ENCODE results near the gene TMEM106C.

TMEM106C gene

DNA sequence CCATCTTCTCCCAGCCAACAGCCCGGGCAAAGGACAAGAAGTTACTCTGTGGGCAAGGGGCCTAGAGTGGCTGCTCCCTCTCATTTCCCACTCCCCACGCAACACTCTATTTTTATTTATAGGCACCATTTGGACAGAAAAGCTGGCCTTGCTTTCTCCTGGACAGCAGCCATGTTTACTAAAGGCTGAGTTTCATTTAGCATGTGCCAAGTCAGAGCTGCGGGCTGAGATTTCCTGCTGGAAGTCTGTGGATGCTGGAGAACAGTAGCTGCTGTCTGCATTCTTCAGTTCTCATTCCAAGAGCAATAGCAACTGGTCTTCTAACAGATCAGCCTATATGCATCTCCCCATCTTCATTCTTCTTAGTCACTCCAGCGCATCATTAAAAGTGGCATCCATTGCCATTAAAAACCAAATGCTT, 32.6 kb downstream of the TMEM106C start:
- DNase-seq = no peak

DNA sequence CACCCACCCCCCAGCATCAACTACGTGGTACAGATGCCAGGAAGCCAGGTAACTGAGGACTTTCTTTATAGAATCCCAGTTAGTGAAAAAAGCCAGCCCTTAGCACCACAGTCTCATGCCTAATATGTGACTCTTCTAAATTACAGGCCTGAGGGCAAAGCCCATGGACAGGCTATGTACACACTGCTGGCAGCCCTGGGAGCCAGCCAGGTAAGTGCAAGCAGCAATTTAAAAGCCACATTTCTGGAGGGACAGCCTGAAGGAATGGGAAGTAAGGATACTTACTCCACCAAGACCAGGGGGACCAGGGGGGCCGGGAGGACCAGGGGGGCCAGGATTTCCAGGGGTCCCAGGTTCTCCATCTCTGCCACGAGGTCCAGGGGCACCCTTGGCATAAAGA, 33.9 kb downstream of the TMEM106C start:
- no peak for DNase-seq

DNA sequence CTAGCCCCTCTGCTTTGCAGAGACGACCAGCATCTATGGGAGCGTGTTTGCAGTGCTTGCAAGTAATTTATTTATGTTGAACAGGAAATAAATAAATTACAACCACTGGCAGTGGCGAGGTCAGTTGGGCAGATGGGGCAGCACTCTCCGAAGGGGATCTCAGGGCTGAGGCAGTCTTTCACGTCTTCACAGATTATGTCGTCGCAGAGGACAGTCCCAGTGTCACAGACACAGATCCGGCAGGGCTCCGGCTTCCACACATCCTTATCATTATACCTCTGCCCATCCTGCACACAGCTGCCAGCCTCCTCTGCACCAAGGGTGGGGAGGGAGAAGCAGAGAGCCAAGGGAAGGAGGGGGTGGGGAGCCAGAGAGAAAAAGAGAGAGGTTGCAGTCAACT, 36.4 kb downstream of the TMEM106C start:
- no peak for DNase-seq

DNA sequence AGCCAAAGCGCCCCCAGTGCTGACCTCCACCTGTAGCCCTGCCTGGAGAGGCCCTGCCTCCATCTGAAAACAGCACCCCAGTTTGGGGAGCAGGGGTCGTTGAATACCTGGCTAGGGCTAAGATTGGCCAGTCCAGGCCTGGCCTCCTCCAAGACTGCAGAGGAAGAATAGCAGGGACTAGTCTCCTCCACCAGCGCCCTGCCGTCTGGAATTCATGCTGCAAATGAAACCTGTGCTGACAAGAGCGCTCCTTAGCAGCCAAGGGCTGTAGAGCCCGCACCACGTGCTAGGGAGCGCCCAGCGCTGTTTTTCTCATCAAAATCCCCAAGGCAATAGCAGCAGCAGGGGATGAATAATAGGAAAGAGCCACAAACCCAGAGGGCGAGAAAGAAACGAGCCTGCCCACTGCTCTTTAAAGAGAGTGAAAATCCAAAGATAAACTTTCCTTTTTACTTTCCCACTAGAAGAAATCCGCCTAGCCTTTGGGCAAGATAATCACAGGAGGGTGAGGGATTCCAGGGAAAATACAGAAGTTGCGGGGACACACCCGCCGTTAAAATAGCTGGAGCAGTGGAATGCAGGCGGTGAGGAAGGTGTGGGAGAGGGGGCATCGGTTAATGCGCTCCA, 37.6 kb downstream of the TMEM106C start:
- no peak for DNase-seq

DNA sequence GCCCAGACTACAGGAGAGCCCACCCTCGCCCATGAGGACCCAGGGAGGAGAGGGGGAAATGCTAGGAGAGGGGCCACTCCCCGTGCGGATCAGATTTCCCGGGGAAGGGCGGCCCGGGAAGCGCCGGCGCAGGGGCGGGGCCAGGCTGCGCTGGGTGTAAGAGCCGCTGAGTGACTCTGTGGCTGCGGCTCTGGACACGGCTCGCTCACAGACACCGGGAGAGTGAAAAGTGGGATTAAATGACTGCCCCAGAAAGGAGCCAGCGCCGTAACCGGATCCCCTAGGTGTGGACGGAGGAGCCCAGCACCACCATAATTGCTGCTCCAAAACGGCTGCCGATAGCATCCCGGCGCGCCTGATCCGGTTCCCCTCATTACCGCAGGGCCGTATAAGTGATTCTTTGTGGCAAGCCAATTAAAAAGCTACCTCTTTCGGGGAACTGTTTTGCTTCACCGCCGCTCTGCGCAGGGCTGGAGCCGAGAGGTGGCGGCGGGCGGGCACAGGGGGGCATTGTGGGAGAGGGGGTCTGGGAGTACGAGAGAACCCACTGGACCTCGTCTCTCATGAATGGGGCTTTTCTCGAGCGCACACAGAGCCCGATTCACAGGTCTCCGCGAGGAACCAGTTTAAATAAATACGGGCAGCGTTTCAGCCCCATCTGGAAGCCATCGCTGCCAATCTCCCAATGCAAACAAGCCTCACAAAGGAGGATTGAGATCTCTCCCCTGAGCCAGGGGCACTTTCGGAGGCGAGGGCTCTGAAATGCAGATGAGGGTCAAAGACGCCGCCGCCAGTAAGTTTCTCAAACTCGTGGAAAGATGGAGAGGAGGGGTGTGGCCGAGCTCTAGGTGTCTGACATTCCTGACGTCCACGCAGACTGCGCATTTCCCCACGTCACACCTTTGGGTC, 38.4 kb downstream of the TMEM106C start:
- no peak for DNase-seq

DNA sequence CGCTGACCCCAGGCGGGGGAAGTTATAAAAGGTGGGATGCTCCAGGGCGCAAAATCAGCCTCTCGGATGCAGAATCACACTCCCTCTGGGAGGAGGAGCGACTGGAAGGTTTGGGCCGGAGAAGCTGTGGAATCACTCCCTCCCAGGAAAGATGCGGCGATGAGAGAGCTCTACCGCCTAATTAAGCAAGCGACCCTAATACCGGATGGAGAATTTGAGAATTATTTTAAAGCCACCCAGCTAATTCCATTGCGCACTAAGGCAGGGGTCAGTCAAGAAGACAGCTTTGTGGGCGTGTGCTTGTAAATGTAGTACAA, 39.0 kb downstream of the TMEM106C start:
- no peak for DNase-seq

DNA sequence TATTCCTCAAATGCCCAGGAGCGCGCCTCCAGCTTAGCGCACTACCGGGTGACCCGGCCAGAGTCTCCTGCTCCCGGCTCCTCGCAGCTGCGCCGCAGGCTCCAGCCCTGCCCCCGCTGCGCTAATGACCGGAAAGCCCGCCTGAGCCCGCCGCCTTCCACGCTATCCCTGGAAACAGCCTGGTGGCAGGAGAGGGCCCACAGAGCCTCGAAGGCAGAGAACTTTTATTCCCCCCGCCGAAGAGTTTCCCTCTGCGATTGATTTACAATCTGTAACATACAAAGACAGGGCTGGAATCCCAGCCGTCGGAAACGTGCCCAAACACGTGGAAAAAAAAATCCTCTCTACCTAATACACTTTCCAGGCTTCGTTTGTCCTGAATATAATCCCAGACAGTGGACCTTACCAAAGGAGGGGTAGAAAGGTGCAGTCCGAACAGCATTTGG, 39.4 kb downstream of the TMEM106C start:
- DNase-seq = no peak

DNA sequence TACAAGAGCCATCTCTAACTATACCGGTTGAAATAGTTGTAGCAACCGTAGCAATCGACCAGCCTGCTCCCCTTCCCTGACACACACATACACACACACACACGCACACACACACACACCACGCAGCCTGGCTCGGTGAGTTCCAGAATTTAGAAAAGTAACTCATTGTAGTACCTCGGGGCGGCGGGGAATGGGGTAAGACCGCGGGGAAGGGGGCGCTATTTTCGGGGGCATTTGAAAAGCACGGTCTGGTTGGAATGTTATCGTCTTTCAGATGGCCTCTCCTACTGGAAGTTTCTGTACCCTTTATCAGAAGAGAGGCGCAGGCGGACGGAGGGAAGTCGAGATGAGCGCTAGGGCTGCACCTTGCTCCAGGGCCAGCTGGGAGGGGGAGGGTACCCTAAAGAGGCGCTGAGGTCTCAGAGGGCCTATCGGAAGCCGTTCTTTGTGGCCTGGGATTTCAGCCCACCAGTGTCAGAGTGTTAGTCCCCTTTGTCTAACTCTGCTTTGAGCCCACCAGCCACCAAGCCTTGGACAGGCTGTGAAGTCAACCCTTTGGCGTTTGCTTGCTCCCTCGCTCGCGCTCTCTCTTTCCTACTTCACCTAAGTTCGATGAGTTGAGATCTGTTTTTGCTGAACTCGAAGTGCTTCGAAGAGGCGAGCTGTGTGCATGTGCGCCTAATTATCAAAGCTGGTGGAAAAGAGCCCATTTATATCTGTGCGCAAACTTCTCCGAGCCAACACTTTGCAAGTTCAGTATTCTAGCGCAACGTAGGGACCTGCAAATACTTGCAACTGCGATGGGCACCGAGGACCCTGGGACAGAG, 40.0 kb downstream of the TMEM106C start:
- peak in 1 of 5 experiments; percentile 33 for DNase-seq

DNA sequence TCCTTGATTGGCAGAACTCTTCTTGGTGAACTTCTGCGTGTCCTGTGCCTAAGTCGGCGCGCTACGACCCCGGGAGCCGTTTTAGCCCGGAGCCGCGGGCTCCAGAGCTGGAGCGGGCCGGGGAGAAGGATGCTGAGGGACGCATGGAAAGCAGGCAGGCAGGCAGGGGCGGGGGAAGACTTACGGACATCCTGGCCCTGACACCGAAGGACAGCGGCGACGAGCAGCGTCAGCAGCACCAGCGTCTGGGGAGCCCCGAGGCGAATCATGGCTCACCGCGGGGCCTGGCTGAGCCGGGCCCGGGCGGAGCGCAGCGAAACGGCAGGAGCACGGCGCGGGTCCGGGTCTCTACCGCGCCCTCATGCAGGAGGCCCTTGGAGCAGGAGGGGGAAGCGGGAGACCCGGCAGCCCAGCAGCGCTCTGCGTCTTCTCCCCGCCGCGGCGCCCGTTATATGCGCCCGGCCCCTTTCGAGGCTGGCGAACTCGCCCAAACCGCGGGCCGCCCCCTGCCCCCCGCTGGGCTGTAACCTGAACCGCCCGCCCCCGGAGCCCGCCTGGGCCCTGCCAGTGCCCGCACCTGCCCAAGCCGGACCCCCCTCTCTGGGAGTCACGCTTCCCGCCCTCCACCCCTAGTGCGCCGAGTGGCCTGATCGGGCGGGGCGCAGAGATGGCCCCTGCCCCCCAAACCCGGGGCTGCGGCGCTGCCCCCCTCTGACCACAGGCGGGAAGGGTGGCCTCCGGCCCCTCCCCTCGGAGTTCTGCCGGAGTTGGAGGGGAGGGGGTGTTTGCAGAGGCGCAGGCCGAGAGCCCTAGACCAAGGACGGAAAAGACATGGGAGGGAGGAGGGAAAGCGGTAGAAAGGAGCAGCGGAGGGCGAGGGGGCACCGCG, 40.9 kb downstream of the TMEM106C start, which contains the start of gene COL2A1:
Gene COL2A1 (minus strand): TSS at position 424 of the 889 bp plus-strand sequence. CDS start 155 bp downstream, at position 269.
- peak in 1 of 5 experiments; percentile 42 for DNase-seq

DNA sequence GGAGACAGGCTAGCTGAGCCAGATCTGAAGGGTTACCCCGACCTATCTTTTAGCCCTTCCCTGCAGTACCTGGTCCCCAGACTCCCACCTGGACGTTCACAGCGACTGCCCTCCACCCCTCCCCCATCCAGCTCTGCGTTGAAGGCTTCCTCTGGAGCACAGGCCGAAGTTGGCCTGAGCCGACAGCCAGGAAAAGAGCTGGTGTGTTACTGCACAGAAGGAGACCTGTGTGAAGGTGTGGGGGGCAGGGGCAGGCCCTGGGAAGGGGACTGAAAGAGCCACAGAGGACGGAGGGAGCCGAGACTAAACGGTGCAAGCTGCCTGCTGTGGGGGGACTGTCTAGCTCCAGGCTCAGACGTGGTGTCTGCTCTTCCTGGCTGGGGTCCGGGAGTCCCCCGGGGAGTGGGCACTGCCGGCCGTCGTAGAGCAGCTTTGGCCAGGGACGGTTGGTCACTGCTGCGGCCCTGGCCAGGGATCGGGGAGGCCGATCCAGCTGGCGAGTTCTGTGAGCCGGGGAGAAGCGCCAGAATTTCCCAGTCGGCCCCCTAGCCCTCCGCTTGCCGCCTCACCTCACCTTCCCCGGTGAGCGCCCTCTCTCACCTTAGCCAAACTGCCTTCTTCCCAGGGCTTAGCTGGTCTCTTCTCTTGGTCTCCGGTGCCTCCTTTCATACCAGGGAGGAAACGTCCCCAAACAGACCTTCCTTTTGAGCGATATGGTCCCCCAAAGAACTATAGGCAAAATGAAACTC, 41.8 kb downstream of the TMEM106C start:
- DNase-seq = no peak

DNA sequence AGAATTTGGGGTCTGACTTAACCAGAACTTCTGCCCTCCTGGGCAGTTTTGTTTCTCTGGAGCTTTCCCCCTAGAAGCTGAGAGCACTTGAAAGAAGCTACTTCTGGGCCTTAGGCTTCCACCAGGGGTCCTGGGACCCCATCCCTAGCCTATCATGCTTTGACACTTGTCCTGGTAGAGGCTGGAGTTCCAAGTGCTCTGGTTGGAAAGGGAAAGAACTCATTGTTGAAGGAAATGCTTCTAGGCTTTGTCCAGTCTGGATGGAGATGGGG, 42.3 kb downstream of the TMEM106C start:
- no peak for DNase-seq

DNA sequence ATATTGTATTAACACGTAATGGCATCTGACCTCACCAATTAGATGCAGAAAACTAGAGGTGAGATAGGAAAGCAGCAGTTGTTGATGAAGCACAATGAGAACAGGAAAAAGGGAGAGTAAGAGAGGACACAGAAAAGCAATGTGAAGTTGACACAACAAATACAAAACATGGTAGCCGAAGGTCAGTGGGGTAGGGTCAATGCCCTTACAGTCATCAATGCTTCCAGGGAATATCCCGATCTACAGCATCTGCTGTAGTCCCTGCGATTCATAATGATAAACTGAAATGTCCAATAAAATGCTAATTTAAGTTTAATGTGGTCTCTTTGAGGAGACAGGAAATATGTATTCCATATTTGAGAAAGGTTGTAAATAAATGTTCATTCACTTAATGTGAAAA, 43.8 kb downstream of the TMEM106C start:
- no peak for DNase-seq

DNA sequence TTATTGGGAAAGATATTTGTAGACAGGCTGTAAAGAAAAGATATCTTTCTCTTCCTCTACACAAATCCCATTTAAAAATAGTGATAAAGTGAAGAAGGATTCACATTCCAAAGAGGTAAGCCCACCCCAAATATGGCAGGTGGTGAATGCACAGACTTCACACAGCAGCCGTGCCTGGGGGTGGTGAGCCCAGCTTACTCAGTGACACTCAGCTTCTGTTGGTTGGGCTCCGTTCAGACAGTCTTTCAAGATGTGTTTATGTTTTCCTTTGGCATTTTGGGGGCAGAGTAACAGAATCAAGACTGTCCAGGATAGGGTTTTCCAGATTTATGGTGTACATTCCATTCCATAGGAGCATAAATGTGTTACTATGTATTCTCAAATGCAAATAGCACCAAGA, 45.0 kb downstream of the TMEM106C start:
- DNase-seq = no peak

DNA sequence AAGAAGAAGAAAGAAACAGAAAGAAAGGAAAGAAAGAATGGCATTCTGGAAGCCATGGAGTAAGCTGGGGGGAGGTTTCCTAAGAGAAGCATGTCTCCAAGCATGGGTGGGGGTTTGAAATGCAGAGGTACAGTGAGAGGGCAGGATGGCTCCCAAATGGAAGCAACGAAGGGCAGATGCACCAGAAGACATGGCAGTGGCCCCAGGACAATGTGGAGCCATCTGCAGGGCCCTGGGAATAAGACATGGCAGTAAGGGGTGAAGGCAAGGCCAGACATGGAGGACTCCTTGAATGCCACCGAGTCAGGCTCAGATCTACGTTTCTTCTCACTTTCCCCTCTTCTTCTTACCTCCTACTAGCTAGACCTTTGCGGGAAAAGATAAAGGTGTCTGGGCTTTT, 45.6 kb downstream of the TMEM106C start:
- no peak for DNase-seq

DNA sequence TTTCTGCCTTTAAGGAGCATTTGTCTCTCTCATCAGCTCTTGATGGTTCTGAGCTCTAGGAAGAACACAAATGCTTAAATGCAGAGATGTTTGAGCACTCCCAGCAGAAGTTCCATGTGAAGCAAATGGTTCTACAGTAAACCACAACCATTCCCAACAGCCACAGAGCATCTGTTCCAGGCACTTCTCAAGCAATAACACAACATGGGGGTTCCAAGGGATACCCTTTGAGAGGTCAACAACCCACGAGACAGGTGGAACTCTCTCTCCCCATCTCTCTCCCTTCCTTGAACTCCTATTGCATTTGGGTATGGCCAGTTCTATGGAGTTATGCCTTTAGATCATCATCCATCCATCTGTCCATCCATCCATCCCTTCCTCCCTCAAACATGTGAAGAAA, 46.1 kb downstream of the TMEM106C start:
- DNase-seq = no peak

DNA sequence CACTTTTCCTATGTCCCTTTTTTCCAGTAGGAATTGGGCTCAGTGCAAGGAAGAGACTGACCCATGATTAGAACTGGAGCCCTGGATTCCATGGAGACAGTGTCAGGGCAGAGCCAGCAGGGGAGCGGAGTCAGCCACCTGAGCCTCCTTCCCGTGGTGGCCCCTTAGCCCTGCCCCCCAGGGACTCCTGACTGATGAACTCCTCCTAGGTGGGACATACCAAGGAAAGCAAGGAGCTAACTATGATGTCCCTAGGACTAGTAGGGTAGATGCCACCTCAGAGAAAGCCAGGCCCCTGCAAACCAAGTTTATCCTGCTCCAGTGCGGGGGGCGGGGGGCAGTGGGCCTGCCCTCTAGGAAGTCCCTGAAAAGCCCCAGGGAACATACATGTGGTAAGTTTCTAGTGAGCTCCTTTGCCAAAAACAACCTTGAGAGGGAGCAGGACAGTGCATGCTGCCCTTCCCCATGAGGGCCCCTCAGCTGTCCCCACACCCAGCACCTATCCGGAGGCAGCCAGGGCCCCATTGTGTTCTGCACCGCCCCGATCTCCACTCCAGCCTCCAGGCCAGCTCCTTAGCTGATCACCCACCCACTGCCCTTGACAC, 47.1 kb downstream of the TMEM106C start:
- DNase-seq = no peak

DNA sequence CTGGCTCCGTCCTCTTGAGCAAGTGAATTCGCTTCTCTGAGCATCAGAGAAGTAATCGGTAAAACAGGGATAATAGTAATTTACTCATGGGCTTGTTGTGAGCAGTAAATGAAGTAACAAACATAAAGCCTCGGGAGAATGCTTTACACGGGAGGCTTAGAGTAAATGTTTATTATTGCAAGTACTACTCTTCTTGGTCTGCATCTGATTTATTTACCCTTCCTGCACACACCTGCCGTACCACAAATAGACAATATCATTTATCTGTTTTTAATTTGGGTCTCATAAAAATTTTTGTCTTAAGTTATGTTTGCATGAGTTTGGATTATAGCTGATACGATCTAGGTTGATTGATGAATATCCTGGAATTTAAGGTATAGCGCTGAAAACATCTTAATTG, 48.7 kb downstream of the TMEM106C start:
- no peak for DNase-seq

DNA sequence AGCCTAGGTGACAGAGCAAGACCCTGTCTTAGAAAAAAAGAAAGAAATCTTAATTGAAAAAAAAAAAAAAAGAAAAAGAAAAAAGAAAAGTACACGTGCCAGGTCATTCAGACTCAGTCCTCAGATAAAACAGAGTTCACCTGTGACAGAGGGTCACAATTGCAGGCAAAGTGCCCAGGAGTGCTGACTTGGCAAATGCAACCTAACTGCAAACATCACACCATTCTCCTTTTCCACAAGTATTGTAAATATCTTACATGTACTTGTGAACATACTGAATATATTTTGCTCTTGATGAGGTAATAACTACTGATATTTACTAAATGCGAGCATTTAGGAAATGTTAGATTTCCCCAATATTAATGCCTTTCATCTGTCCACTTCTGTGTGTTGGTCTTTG, 49.9 kb downstream of the TMEM106C start:
- DNase-seq = no peak

DNA sequence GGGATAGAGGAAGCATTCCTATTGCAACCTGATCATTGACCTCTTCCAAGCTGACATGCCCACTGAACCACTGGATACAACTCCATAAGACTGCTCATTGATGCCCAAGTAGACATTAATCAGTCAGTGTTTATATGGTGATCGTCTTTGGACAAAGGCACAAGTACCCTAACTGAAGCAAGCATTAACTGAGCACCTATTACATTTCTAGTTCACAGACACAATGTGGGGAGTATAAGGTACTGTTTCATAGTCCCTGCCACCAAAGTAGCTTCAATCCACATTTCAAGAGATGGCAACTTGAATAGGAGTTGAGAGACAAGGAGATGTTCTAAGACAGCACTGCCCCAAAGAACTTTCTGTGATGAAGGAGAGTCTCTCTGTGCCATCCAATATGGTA, 51.7 kb downstream of the TMEM106C start:
- DNase-seq = no peak

DNA sequence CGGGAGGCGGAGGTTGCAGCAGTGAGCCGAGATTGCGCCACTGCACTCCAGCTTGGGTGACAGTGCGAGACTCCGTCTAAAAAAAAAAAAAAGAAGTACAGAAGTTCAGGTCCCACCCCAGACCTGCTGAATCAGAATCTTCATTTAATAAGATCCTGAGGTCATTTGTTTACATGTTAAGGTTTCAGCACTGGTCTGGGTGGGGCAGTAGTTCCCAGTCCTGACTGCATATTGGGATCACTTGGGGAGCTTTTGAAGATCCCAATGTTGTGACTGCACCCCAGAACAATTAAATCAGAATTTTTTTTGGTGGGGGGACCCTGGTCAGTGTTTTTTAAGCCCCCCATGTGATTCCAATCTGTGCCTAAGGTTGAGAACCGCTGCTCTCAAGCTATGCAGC, 52.6 kb downstream of the TMEM106C start:
- DNase-seq = no peak

DNA sequence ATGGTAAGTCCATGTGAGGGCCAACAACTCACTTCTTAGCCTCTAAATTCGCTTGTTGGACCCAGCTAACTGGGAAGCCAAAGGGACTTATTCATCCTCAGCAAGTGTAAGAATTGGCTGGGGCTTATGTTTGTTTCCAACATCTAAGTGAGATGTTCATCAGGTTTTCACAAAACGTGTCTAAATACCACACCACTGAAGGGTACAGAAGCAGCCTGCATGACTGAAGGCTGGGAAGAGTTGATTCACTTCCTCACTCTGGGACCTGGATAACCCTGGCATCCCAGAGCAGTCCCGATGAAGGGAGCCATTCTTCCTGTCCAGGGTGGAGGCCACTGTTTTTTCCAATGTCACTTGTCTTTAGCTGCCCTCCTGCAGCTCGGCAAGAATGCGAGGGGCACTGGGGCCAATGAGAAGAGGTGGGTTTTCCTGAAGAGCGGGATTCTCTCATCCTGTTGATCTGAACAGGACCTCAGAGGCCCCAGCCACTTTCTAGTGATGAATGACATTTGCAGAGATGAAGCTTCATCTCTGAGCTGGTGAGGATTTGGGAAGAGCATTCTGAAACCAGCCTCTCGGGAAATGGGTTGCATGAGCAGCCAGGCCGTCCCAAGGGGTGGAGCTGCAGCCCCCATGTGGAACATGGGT, 53.1 kb downstream of the TMEM106C start:
- DNase-seq = no peak

Data from T-helper 2 cell (primary cell).